Colonic mucosa (tissue), 4 donors: ENCODE measurements around the gene IDH2. TPM values are rescaled to one million over a fixed set of nuclear protein-coding genes. Genes with fewer than 3 reads are reported as not detected.

ENCODE experiments used
- DNase-seq: peaks from one replicate; pipeline ENCODE4 v3.0.0-alpha.2; 2020
- H3K27ac ChIP-seq: fragments of 200-600 bp; one replicate; pipeline ENCODE4 v1.8.0; 2021
- H3K27me3 ChIP-seq: fragments of 200-600 bp; one replicate; pipeline ENCODE4 v1.8.0; 2021
- H3K36me3 ChIP-seq: fragments of 200-600 bp; one replicate; pipeline ENCODE4 v1.8.0; 2021
- H3K4me1 ChIP-seq: fragments of 200-600 bp; one replicate; pipeline ENCODE4 v1.8.0; 2021; ENCODE audit warnings: mild to moderate bottlenecking
- H3K4me3 ChIP-seq: fragments of 200-600 bp; one replicate; pipeline ENCODE4 v1.8.0; 2021
- H3K9ac ChIP-seq, 2 donors: one replicate each; pipeline ENCODE4 v1.7.0; 2013; ENCODE audit warnings: control low read depth in 2 of 2, low read depth in 2 of 2, low read length in 2 of 2
- H3K9me3 ChIP-seq: fragments of 200-600 bp; one replicate; pipeline ENCODE4 v1.8.0; 2021
- CTCF ChIP-seq: fragments of 200-600 bp; IDR thresholded peaks from one replicate; pipeline ENCODE4 v1.8.0; 2022; ENCODE audit warnings: antibody characterized with exemption, mild to moderate bottlenecking
- intact Hi-C: fragments of 100-400 bp; cut with DNase I; formaldehyde crosslinking; loops from one replicate; pipeline ENCODE4 v1.14.1; 2022
- total RNA-seq, 2 donors: library from RNA; stranded (reverse); fragmentation: NEBNext Ultra II Directional in 1 of 2; extraction: Animal tissue kit (Norgen Biotek cat#: 25700) in 1 of 2; gene quantifications; one replicate each; pipeline ENCODE4 v1.2.1, GENCODE V29; 2021
- donor health status: healthy.
- donor health status: DM: no; HTN: no; CAD: no.
- donor health status: DM: no; HTN: no; CAD: no.

IDH2 gene
- total RNA-seq, 2 donors from 2014 or later, result 201 to 286 TPM

GRCh38 chr15:90132437-90132836 is 30.2 kb upstream of the IDH2 start:
- no peak overlapping the region for H3K9ac ChIP-seq
- intact Hi-C loops, result no loop called here
- no peaks in the 10 kb centered on the region for H3K9me3 ChIP-seq
- H3K27ac ChIP-seq, result no peak overlapping the region
- H3K36me3 ChIP-seq, result no peaks in the 10 kb centered on the region
- H3K27me3 ChIP-seq, result no peaks in the 10 kb centered on the region
- no peak for DNase-seq
- no peak for TF ChIP-seq CTCF
- H3K4me1 ChIP-seq, result no peaks in the 10 kb centered on the region
- H3K4me3 ChIP-seq, result no peak overlapping the region

GRCh38 chr15:90131848-90132247 is 29.6 kb upstream of the IDH2 start:
- Histone ChIP-seq H3K9me3 (no peaks in the 10 kb centered on the region), H3K36me3 (no peaks in the 10 kb centered on the region), H3K27ac (no peak overlapping the region), H3K9ac (no peak overlapping the region), H3K4me3 (no peak overlapping the region), H3K27me3 (no peaks in the 10 kb centered on the region), H3K4me1 (no peaks in the 10 kb centered on the region)
- intact Hi-C loops, result no loop called here
- TF ChIP-seq CTCF, result no peak
- no peak for DNase-seq

GRCh38 chr15:90130291-90130690 is 28.0 kb upstream of the IDH2 start:
- H3K36me3 ChIP-seq, result no peaks in the 10 kb centered on the region
- no peak for DNase-seq

GRCh38 chr15:90126596-90127435 is 24.5 kb upstream of the IDH2 start:
- DNase-seq, result peak; percentile 59
- H3K4me1 ChIP-seq, result no peaks in the 10 kb centered on the region
- no peak overlapping the region for H3K9ac ChIP-seq
- no peak overlapping the region for H3K4me3 ChIP-seq
- no peaks in the 10 kb centered on the region for H3K36me3 ChIP-seq
- no peak for TF ChIP-seq CTCF
- intact Hi-C loops, result no loop called here
- H3K9me3 ChIP-seq, result no peaks in the 10 kb centered on the region
- H3K27me3 ChIP-seq, result no peaks in the 10 kb centered on the region
- no peak overlapping the region for H3K27ac ChIP-seq

More at GRCh38 chr15:90130291-90130690, 28.0 kb upstream of the IDH2 start:
- intact Hi-C loops, result no loop called here
- Histone ChIP-seq H3K4me3 (no peak overlapping the region), H3K4me1 (no peaks in the 10 kb centered on the region), H3K9ac (no peak overlapping the region), H3K9me3 (no peaks in the 10 kb centered on the region), H3K27ac (no peak overlapping the region), H3K27me3 (no peaks in the 10 kb centered on the region)
- no peak for TF ChIP-seq CTCF

GRCh38 chr15:90126022-90126421 is 23.8 kb upstream of the IDH2 start:
- no peaks in the 10 kb centered on the region for H3K36me3 ChIP-seq
- H3K9me3 ChIP-seq, result no peaks in the 10 kb centered on the region
- no peaks in the 10 kb centered on the region for H3K27me3 ChIP-seq
- intact Hi-C loops, result no loop called here
- no peak overlapping the region for H3K4me3 ChIP-seq
- no peaks in the 10 kb centered on the region for H3K4me1 ChIP-seq
- no peak for TF ChIP-seq CTCF
- peak; percentile 77 for DNase-seq
- no peak overlapping the region for H3K9ac ChIP-seq
- H3K27ac ChIP-seq, result no peak overlapping the region
